VCaP (cell line): ENCODE measurements around the gene SEMA7A.

Experiments used
- H3K27ac ChIP-seq: fragments of 450-650 bp; 2 replicates; pipeline ENCODE4 v1.5.1; 2017
- CTCF ChIP-seq: fragments of 450-650 bp; conservative IDR thresholded peaks from 2 replicates; pipeline ENCODE4 v1.5.1; 2017; ENCODE audit warnings: mild to moderate bottlenecking, moderate library complexity

SEMA7A gene

GRCh38 chr15:74438721-74439316 is 5.1 kb upstream of the SEMA7A start:
- peak; percentile 99 for TF ChIP-seq CTCF
- no peak overlapping the region for H3K27ac ChIP-seq

- H3K27ac ChIP-seq = no peak overlapping the region
- no peak for TF ChIP-seq CTCF
Observed at GRCh38 chr15:74438206-74438605, 4.4 kb upstream of the SEMA7A start.

- TF ChIP-seq CTCF = no peak
Observed at GRCh38 chr15:74434263-74435136, 742 bp upstream of the SEMA7A start.

GRCh38 chr15:74432968-74433591 is 678 bp downstream of the SEMA7A start:
- no peak for TF ChIP-seq CTCF
- H3K27ac ChIP-seq = peak overlapping the region; percentile 72

More at GRCh38 chr15:74434263-74435136, 742 bp upstream of the SEMA7A start:
- H3K27ac ChIP-seq = peak overlapping the region; percentile 72

- peak overlapping the region; percentile 72; the same call in 1 of the 2 replicates for H3K27ac ChIP-seq
- no peak for TF ChIP-seq CTCF
Observed at GRCh38 chr15:74432271-74432967, 1.3 kb downstream of the SEMA7A start.

GRCh38 chr15:74431645-74432044 is 2.1 kb downstream of the SEMA7A start:
- H3K27ac ChIP-seq = no peak overlapping the region
- no peak for TF ChIP-seq CTCF

GRCh38 chr15:74431116-74431515 is 2.6 kb downstream of the SEMA7A start:
- no peak overlapping the region for H3K27ac ChIP-seq
- no peak for TF ChIP-seq CTCF
